ENCODE measurements around the gene FKBP14.

DNA sequence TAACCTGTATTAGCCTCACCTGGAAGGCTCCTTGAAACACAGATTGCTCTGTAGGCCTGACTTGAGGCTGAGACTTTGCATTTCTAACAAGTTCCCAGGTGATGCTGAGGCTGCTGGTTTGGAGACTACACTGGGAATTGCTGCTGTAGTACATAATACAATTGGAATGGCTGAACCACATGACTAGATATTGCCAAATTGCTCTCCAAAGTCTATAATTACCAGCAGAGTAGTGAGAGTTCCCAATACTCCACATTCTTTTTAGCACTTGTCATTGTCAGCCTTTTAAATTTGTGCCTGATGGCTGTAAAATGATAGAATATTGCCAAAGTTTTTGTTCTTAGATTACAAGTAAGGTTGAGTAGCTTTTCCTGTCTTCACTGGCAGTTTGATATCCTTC lies 41.6 kb upstream of the FKBP14 start:
- no peak for TF ChIP-seq CTCF (IDR thresholded peaks at IDR 0.05; ENCODE audit: insufficient read depth, low read length, poor library complexity, severe bottlenecking)
- TF ChIP-seq EZH2phosphoT487 (conservative IDR thresholded peaks at IDR 0.05; ENCODE audit: low read length): no peak

Data from SU-DHL-6 (cell line).